NCI-H2196 treated with DMSO at 0.1 percent for 48 hours (cell line): ENCODE data around the gene LAPTM5.
"Not testable (repeated sequence)": the region's sequence is repeated elsewhere in the genome, so short reads cannot be mapped to it uniquely, and the experiment has no call there.

Experiments
- DNase-seq: peaks from one replicate; lab custom pipeline; 2025; ENCODE audit not compliant: unreplicated experiment; lab: John Stamatoyannopoulos, UW

Gene LAPTM5

GRCh38 chr1:30771005-30771404 is 13.4 kb upstream of the LAPTM5 start:
- DNase-seq, result no peak

- no peak for DNase-seq
Observed at GRCh38 chr1:30770150-30770549, 12.6 kb upstream of the LAPTM5 start.

- DNase-seq, result no peak
Observed at GRCh38 chr1:30768830-30769718, 11.5 kb upstream of the LAPTM5 start.

- DNase-seq, result no peak
Observed at GRCh38 chr1:30768159-30768829, 10.7 kb upstream of the LAPTM5 start.

GRCh38 chr1:30766948-30767347 is 9.4 kb upstream of the LAPTM5 start:
- not testable (repeated sequence) for DNase-seq

- DNase-seq, result no peak
Observed at GRCh38 chr1:30765556-30766434, 8.2 kb upstream of the LAPTM5 start.

GRCh38 chr1:30764939-30765555 is 7.5 kb upstream of the LAPTM5 start:
- no peak for DNase-seq

- DNase-seq, result no peak
Observed at GRCh38 chr1:30764396-30764795, 6.8 kb upstream of the LAPTM5 start.

- DNase-seq, result no peak
Observed at GRCh38 chr1:30763651-30764248, 6.2 kb upstream of the LAPTM5 start.

GRCh38 chr1:30762930-30763650 is 5.5 kb upstream of the LAPTM5 start:
- no peak for DNase-seq

GRCh38 chr1:30762152-30762929 is 4.8 kb upstream of the LAPTM5 start:
- no peak for DNase-seq

GRCh38 chr1:30761381-30762151 is 4.0 kb upstream of the LAPTM5 start:
- DNase-seq, result no peak

GRCh38 chr1:30760596-30761324 is 3.2 kb upstream of the LAPTM5 start:
- DNase-seq, result no peak

GRCh38 chr1:30759718-30760281 is 2.2 kb upstream of the LAPTM5 start:
- no peak for DNase-seq

GRCh38 chr1:30758785-30759380 is 1.3 kb upstream of the LAPTM5 start:
- no peak for DNase-seq

- no peak for DNase-seq
Observed at GRCh38 chr1:30758121-30758688, 631 bp upstream of the LAPTM5 start.
